HG03280 (cell line): ENCODE results near the gene COL5A1.

Source experiments
- ATAC-seq: cut with Tn5 transposase; IDR thresholded peaks from one replicate; pipeline ENCODE4 v1.9.1; 2021; ENCODE audit warnings: mild to moderate bottlenecking, moderate library complexity; ENCODE audit not compliant: unreplicated experiment

COL5A1 gene

GRCh38 chr9:134722120-134722701 is 80.6 kb downstream of the COL5A1 start:
- no peak for ATAC-seq

- no peak for ATAC-seq
Observed at GRCh38 chr9:134723037-134723436, 81.4 kb downstream of the COL5A1 start.

GRCh38 chr9:134723491-134724190 is 82.0 kb downstream of the COL5A1 start:
- no peak for ATAC-seq

GRCh38 chr9:134724202-134724911 is 82.8 kb downstream of the COL5A1 start:
- ATAC-seq, result no peak

GRCh38 chr9:134724912-134725604 is 83.5 kb downstream of the COL5A1 start:
- ATAC-seq, result no peak

- ATAC-seq, result no peak
Observed at GRCh38 chr9:134725605-134725940, 84.0 kb downstream of the COL5A1 start.

GRCh38 chr9:134726026-134726721 is 84.6 kb downstream of the COL5A1 start:
- no peak for ATAC-seq

- ATAC-seq, result no peak
Observed at GRCh38 chr9:134726722-134727034, 85.1 kb downstream of the COL5A1 start.

- ATAC-seq, result no peak
Observed at GRCh38 chr9:134728021-134728795, 86.6 kb downstream of the COL5A1 start.

- no peak for ATAC-seq
Observed at GRCh38 chr9:134728801-134729495, 87.3 kb downstream of the COL5A1 start.

GRCh38 chr9:134730011-134730760 is 88.6 kb downstream of the COL5A1 start:
- no peak for ATAC-seq

GRCh38 chr9:134730761-134731496 is 89.3 kb downstream of the COL5A1 start:
- ATAC-seq, result no peak

- ATAC-seq, result no peak
Observed at GRCh38 chr9:134731497-134732391, 90.1 kb downstream of the COL5A1 start.

- no peak for ATAC-seq
Observed at GRCh38 chr9:134732392-134733110, 90.9 kb downstream of the COL5A1 start.

GRCh38 chr9:134733480-134734232 is 92.1 kb downstream of the COL5A1 start:
- ATAC-seq, result no peak

GRCh38 chr9:134734270-134734669 is 92.7 kb downstream of the COL5A1 start:
- ATAC-seq, result no peak
